Stomach (tissue), 4 donors: ENCODE results near the gene CEP70.
"Not testable (repeated sequence)": the region's sequence is repeated elsewhere in the genome, so short reads cannot be mapped to it uniquely, and the experiment has no call there.

Experiments used
- POLR2A ChIP-seq, 4 donors: fragments of 450-650 bp; IDR thresholded peaks; one replicate each; pipeline ENCODE4 v1.6.1; 2016; ENCODE audit warnings: antibody characterized with exemption in 4 of 4, control low read depth in 2 of 4, mild to moderate bottlenecking in 1 of 4, moderate library complexity in 1 of 4
- POLR2AphosphoS5 ChIP-seq, 3 donors: sonication (generic); formaldehyde crosslinking; IDR thresholded peaks; one replicate each; pipeline ENCODE4 v1.6.1; 2016; ENCODE audit warnings: antibody characterized with exemption in 3 of 3
- TF ChIP-seq, protein P1 (sequence below), 7 experiments: fragments of 450-650 bp in 4 of 7; fragments of 200-600 bp in 3 of 7; sonication (generic) in 3 of 7; IDR thresholded peaks; one replicate each; pipeline ENCODE4 v1.5.1; 2016 to 2019; ENCODE audit warnings: antibody characterized with exemption in 7 of 7, control low read depth in 2 of 7, mild to moderate bottlenecking in 1 of 7

DNA sequence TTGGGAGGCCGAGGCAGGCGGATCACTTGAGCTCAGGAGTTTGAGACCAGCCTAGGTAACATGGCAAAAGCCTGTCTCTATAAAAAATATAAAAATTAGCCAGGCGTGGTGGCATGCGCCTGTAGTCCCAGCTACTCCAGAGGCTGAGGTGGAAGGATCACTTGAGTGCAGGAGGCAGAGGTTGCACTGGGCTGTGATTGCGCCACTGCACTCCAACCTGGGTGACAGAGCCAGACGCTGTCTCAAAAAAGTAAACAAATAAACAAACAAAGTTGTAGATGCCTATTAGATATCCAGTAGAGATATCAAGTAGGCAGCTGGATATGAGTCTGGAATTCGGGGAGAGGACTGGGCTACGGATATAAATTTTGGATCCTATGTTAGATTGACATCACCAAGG, 24.4 kb downstream of the CEP70 start:
- TF ChIP-seq, protein P1, sequence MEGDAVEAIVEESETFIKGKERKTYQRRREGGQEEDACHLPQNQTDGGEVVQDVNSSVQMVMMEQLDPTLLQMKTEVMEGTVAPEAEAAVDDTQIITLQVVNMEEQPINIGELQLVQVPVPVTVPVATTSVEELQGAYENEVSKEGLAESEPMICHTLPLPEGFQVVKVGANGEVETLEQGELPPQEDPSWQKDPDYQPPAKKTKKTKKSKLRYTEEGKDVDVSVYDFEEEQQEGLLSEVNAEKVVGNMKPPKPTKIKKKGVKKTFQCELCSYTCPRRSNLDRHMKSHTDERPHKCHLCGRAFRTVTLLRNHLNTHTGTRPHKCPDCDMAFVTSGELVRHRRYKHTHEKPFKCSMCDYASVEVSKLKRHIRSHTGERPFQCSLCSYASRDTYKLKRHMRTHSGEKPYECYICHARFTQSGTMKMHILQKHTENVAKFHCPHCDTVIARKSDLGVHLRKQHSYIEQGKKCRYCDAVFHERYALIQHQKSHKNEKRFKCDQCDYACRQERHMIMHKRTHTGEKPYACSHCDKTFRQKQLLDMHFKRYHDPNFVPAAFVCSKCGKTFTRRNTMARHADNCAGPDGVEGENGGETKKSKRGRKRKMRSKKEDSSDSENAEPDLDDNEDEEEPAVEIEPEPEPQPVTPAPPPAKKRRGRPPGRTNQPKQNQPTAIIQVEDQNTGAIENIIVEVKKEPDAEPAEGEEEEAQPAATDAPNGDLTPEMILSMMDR (IDR thresholded peaks at IDR 0.05), result not testable (repeated sequence)
- not testable (repeated sequence) for TF ChIP-seq POLR2A, POLR2AphosphoS5 (IDR thresholded peaks at IDR 0.05)
